ENCODE measurements around the gene TNFRSF12A. TPM values are rescaled to one million over a fixed set of nuclear protein-coding genes. Genes with fewer than 3 reads are reported as not detected.

TNFRSF12A gene
- total and polyA plus RNA-seq, 12 donors: 28.0 to 740 (median 108) TPM

GRCh38 chr16:2975161-2975795 is 44.9 kb upstream of the TNFRSF12A start:
- TF ChIP-seq CTCF (IDR thresholded peaks at IDR 0.05): no peak
- no peak for ATAC-seq
- H3K27ac ChIP-seq: no peak overlapping the region
- peaks cover 0 to 12% (median 7%) of the 10 kb centered on the region in 7 donors for H3K27me3 ChIP-seq
- no peak for DNase-seq
- no peaks in the 10 kb centered on the region for H3K9me3 ChIP-seq
- H3K36me3 ChIP-seq: peaks cover 0 to 26% (median 0%) of the 10 kb centered on the region in 9 donors
- WGBS, 2 donors: 95% methylated on average over 28 of the region's 28 CpGs
- peaks cover 0 to 29% (median 15%) of the 10 kb centered on the region in 9 donors for H3K4me1 ChIP-seq
- no peak overlapping the region for H3K4me3 ChIP-seq
- intact Hi-C loops (cut with DNase I): no loop called here

GRCh38 chr16:2976201-2976600 is 44.0 kb upstream of the TNFRSF12A start:
- H3K27ac ChIP-seq: no peak overlapping the region
- H3K4me3 ChIP-seq: no peak overlapping the region
- no peak for DNase-seq
- H3K27me3 ChIP-seq: peaks cover 0 to 12% (median 7%) of the 10 kb centered on the region in 7 donors
- no peak for ATAC-seq
- peaks cover 0 to 29% (median 15%) of the 10 kb centered on the region in 9 donors for H3K4me1 ChIP-seq
- 94 to 95% methylated on average over 7 of the region's 7 CpGs for WGBS, 2 donors
- no peaks in the 10 kb centered on the region for H3K9me3 ChIP-seq
- intact Hi-C loops (cut with DNase I): no loop called here
- no peak for TF ChIP-seq CTCF (IDR thresholded peaks at IDR 0.05)
- peaks cover 0 to 26% (median 0%) of the 10 kb centered on the region in 9 donors for H3K36me3 ChIP-seq

- no peak overlapping the region for H3K27ac ChIP-seq
- DNase-seq (no peak), ATAC-seq (no peak)
- 93 to 97% methylated on average over 15 of the region's 15 CpGs for WGBS, 2 donors
- intact Hi-C loops (cut with DNase I): no loop called here
- peaks cover 0 to 29% (median 19%) of the 10 kb centered on the region in 9 donors for H3K4me1 ChIP-seq
- H3K36me3 ChIP-seq: peaks cover 0 to 25% (median 0%) of the 10 kb centered on the region in 9 donors
- TF ChIP-seq CTCF (IDR thresholded peaks at IDR 0.05): no peak
- peaks cover 0 to 12% (median 7%) of the 10 kb centered on the region in 7 donors for H3K27me3 ChIP-seq
- no peaks in the 10 kb centered on the region for H3K9me3 ChIP-seq
- H3K4me3 ChIP-seq: no peak overlapping the region
Measured at GRCh38 chr16:2976673-2977072, 43.5 kb upstream of the TNFRSF12A start.

- no peak overlapping the region for H3K27ac ChIP-seq
- peaks cover 0 to 17% (median 0%) of the 10 kb centered on the region in 9 donors for H3K36me3 ChIP-seq
- no peak for TF ChIP-seq CTCF (IDR thresholded peaks at IDR 0.05)
- H3K4me3 ChIP-seq: no peak overlapping the region
- peaks cover 0 to 29% (median 17%) of the 10 kb centered on the region in 9 donors for H3K4me1 ChIP-seq
- intact Hi-C loops (cut with DNase I): no loop called here
- ATAC-seq (no peak), DNase-seq (no peak)
- H3K9me3 ChIP-seq: no peaks in the 10 kb centered on the region
- WGBS, 2 donors: 87% methylated on average over 6 of the region's 6 CpGs
- peaks cover 0 to 12% (median 7%) of the 10 kb centered on the region in 7 donors for H3K27me3 ChIP-seq
Measured at GRCh38 chr16:2977440-2977839, 42.7 kb upstream of the TNFRSF12A start.

All from heart right ventricle (tissue), 16 donors.